Endothelial cell of umbilical vein (primary cell): ENCODE data around the gene SYNGAP1. TPM values are rescaled to one million over a fixed set of nuclear protein-coding genes. Genes with fewer than 3 reads are reported as not detected.

Source experiments
- BruUV-seq: library from RNA; stranded (reverse); fragments of 400-500 nt; replicated peaks from 2 replicates; lab custom pipeline; 2021; lab: Mats Ljungman, UMichigan
- CTCF ChIA-PET: fragments of 300-600, 350-600 bp; sonication (Branson Sonifier 250); formaldehyde crosslinking; loops from one replicate; lab custom pipeline; 2021; ENCODE audit warnings: antibody characterized with exemption, inconsistent platforms; lab: Charles Lee
- POLR2A ChIA-PET: fragments of 300-600, 350-600 bp; sonication (Branson Sonifier 250); formaldehyde crosslinking; loops from one replicate; lab custom pipeline; 2021; ENCODE audit warnings: antibody characterized with exemption, inconsistent platforms; lab: Charles Lee
- DNase-seq: peaks from one replicate; pipeline ENCODE4 v3.0.0-alpha.2; 2011; ENCODE audit warnings: low read depth, low spot score
- FAIRE-seq: peaks from 2 replicates; lab custom pipeline; 2011; peaks lifted over from hg19 to GRCh38; lab: Jason Lieb, UNC
- H2AFZ ChIP-seq: 2 replicates; pipeline ENCODE4 v1.6.0; 2012; ENCODE audit warnings: low read depth, low read length, control low read depth, inconsistent platforms
- H3K27ac ChIP-seq: 2 replicates; pipeline ENCODE4 v1.5.1; 2011; ENCODE audit warnings: low read depth, mild to moderate bottlenecking, control low read depth, low read length, moderate library complexity; ENCODE audit not compliant: insufficient read depth
- H3K27me3 ChIP-seq, 2 experiments: 2 replicates each; pipeline versions ENCODE4 v1.6.0 to v1.6.1; 2011; ENCODE audit warnings: low read length in 2 of 2, mixed read lengths in 1 of 2; ENCODE audit not compliant: control insufficient read depth in 2 of 2, insufficient read depth in 2 of 2
- H3K36me3 ChIP-seq, 2 experiments: 2 replicates in 1 of 2; 3 replicates in 1 of 2; pipeline ENCODE4 v1.5.1; 2011; ENCODE audit warnings: low read length in 2 of 2, mild to moderate bottlenecking in 1 of 2, moderate library complexity in 1 of 2; ENCODE audit not compliant: control insufficient read depth in 2 of 2, insufficient read depth in 2 of 2; ENCODE audit errors: extremely low read depth in 1 of 2
- H3K4me1 ChIP-seq: 3 replicates; pipeline ENCODE4 v1.5.1; 2011; ENCODE audit warnings: mild to moderate bottlenecking, low read length; ENCODE audit not compliant: control insufficient read depth, insufficient read depth; ENCODE audit errors: extremely low read depth
- H3K4me2 ChIP-seq: 2 replicates; pipeline ENCODE4 v1.6.1; 2011; ENCODE audit warnings: low read length, control low read depth, mixed read lengths; ENCODE audit not compliant: insufficient read depth
- H3K4me3 ChIP-seq, 3 experiments: fragments of 200-600 bp in 1 of 3; sonication (generic), shearing (Covaris generic) in 1 of 3; replicated peaks in 1 of 3; 2 replicates each; pipeline ENCODE4 v1.5.1; 2011 to 2016; ENCODE audit warnings: control low read depth in 3 of 3, low read length in 3 of 3, mild to moderate bottlenecking in 2 of 3, inconsistent platforms in 1 of 3, low read depth in 1 of 3, moderate library complexity in 1 of 3; ENCODE audit not compliant: insufficient read depth in 1 of 3
- H3K79me2 ChIP-seq: 2 replicates; pipeline ENCODE4 v1.6.0; 2012; ENCODE audit warnings: low read length, inconsistent platforms; ENCODE audit not compliant: control insufficient read depth, insufficient read depth
- H3K9ac ChIP-seq: replicated peaks from 2 replicates; pipeline ENCODE3; 2011; ENCODE audit warnings: low read length, control low read depth; ENCODE audit not compliant: insufficient read depth; ENCODE audit errors: extremely low read depth
- H3K9me1 ChIP-seq: replicated peaks from 3 replicates; pipeline ENCODE4 v1.6.0; 2011; ENCODE audit warnings: mild to moderate bottlenecking, low read length; ENCODE audit not compliant: control insufficient read depth, insufficient read depth; ENCODE audit errors: extremely low read depth
- H3K9me3 ChIP-seq: replicated peaks from 2 replicates; pipeline ENCODE4 v1.5.1; 2012; ENCODE audit warnings: low read length, inconsistent platforms; ENCODE audit not compliant: control insufficient read depth, insufficient read depth
- H4K20me1 ChIP-seq: replicated peaks from 2 replicates; pipeline ENCODE3; 2011; ENCODE audit warnings: mild to moderate bottlenecking, low read length; ENCODE audit not compliant: control insufficient read depth, insufficient read depth; ENCODE audit errors: extremely low read depth
- CTCF ChIP-seq, 2 donors: IDR thresholded peaks; 1 replicate in 1 of 2; 2 replicates in 1 of 2; pipeline ENCODE4 v1.5.1; 2011; ENCODE audit warnings: low read length in 2 of 2, mild to moderate bottlenecking in 2 of 2, moderate library complexity in 2 of 2, control low read depth in 1 of 2, inconsistent platforms in 1 of 2, low read depth in 1 of 2; ENCODE audit not compliant: insufficient read depth in 1 of 2; ENCODE audit errors: extremely low read depth in 1 of 2
- EZH2 ChIP-seq: IDR thresholded peaks from 2 replicates; pipeline ENCODE4 v1.6.1; 2012; ENCODE audit warnings: borderline replicate concordance, low read depth, mild to moderate bottlenecking, moderate library complexity, low read length, inconsistent platforms; ENCODE audit not compliant: severe bottlenecking
- FOS ChIP-seq: IDR thresholded peaks from 2 replicates; pipeline ENCODE4 v1.6.1; 2011; ENCODE audit warnings: mild to moderate bottlenecking, low read length, moderate library complexity, borderline replicate concordance; ENCODE audit not compliant: insufficient read depth
- GATA2 ChIP-seq: IDR thresholded peaks from 2 replicates; pipeline ENCODE4 v1.7.0; 2011; ENCODE audit warnings: low read depth, mild to moderate bottlenecking, moderate library complexity, mixed read lengths, low read length; ENCODE audit not compliant: insufficient read length, insufficient read depth
- JUN ChIP-seq: IDR thresholded peaks from 2 replicates; pipeline ENCODE4 v1.6.1; 2011; ENCODE audit warnings: borderline replicate concordance, low read depth; ENCODE audit not compliant: insufficient read length, insufficient read depth
- MAX ChIP-seq: IDR thresholded peaks from 2 replicates; pipeline ENCODE4 v1.6.1; 2011; ENCODE audit not compliant: insufficient read depth, insufficient read length
- MYC ChIP-seq: IDR thresholded peaks from one replicate; pipeline ENCODE4 v1.6.1; 2011; ENCODE audit warnings: mild to moderate bottlenecking, low read depth, low read length
- POLR2A ChIP-seq: IDR thresholded peaks from 2 replicates; pipeline ENCODE4 v1.6.1; 2012; ENCODE audit warnings: low read depth, mild to moderate bottlenecking, control low read depth, low read length
- POLR2AphosphoS5 ChIP-seq: IDR thresholded peaks from 2 replicates; pipeline ENCODE4 v1.6.1; 2012; ENCODE audit warnings: low read depth, mild to moderate bottlenecking, control low read depth, low read length, moderate library complexity; ENCODE audit not compliant: insufficient read depth
- dilution Hi-C: fragments of 300-500 bp; cut with MboI; formaldehyde crosslinking; loops from one replicate; pipeline ENCODE4 v1.15.0; 2019; ENCODE audit warnings: low sequenced_read_pairs; ENCODE audit not compliant: extremely low pct_ligation_motif_present
- intact Hi-C: fragments of 100-400 bp; cut with micrococcal nuclease; formaldehyde crosslinking; loops from one replicate; pipeline ENCODE4 v1.10.0; 2022
- polyA plus RNA-seq, 4 experiments: library from polyadenylated mRNA; depleted of rRNA in 3 of 4; stranded (reverse) in 3 of 4; unstranded in 1 of 4; fragments of >200 nt; gene quantifications; 2 replicates each; pipeline versions ENCODE4 v1.2.1 to v1.2.3, GENCODE V29; 2011 to 2012; ENCODE audit warnings: missing spikeins in 1 of 4
- total RNA-seq: library from RNA; stranded (reverse); gene quantifications from 2 replicates; pipeline ENCODE4 v1.2.3, GENCODE V29; 2021

Gene SYNGAP1
- total and polyA plus RNA-seq, 2 donors (not counting 3 experiments of a cell fraction or from before 2014, with no cell fraction given), result 7.3 to 15.1 TPM

- Histone ChIP-seq H4K20me1 (no peaks in the 10 kb centered on the region), H3K9me3 (no peaks in the 10 kb centered on the region), H3K79me2 (no peaks in the 10 kb centered on the region), H3K9me1 (no peaks in the 10 kb centered on the region), H3K36me3 (peaks cover 0 to 16% of the 10 kb centered on the region in 2 experiments), H3K27ac (no peak overlapping the region), H2AFZ (no peak overlapping the region), H3K4me2 (no peak overlapping the region), H3K4me1 (no peaks in the 10 kb centered on the region), H3K9ac (no peak overlapping the region), H3K4me3 (no peak overlapping the region), H3K27me3 (no peaks in the 10 kb centered on the region)
- no peak for FAIRE-seq
- BruUV-seq, result no TSS peak
- intact Hi-C loops (no loop called here), dilution Hi-C loops (no loop called here)
- CTCF ChIA-PET, result interaction anchor here (1.5 kb wide), 1 partner anchor 42 kb away, joined by 3 read pairs; no protein-coding TSS in a partner anchor
- no peak for TF ChIP-seq POLR2AphosphoS5
- TF ChIP-seq JUN, result no peak
- TF ChIP-seq GATA2, result no peak
- no peak for TF ChIP-seq MYC
- TF ChIP-seq FOS, result no peak
- no peak for TF ChIP-seq MAX
- POLR2A ChIA-PET, result interaction anchor here (0.6 kb wide), 1 partner anchor 1349 kb away, joined by 3 read pairs; no protein-coding TSS in a partner anchor
- no peak for DNase-seq
These were observed 25.3 kb downstream of the SYNGAP1 start for GRCh38 chr6:33445119-33445603.

- Histone ChIP-seq H3K9me3 (no peaks in the 10 kb centered on the region), H3K4me3 (no peak overlapping the region), H3K9ac (no peak overlapping the region), H3K9me1 (no peaks in the 10 kb centered on the region), H3K36me3 (peaks cover 0 to 14% of the 10 kb centered on the region in 2 experiments), H3K27me3 (no peaks in the 10 kb centered on the region), H4K20me1 (no peaks in the 10 kb centered on the region), H3K4me2 (no peak overlapping the region), H2AFZ (no peak overlapping the region), H3K4me1 (no peaks in the 10 kb centered on the region), H3K27ac (no peak overlapping the region), H3K79me2 (no peaks in the 10 kb centered on the region)
- POLR2A ChIA-PET, result no interaction called here
- DNase-seq, result no peak
- dilution Hi-C loops, result no loop called here
- CTCF ChIA-PET, result interaction anchor here (1.5 kb wide), 1 partner anchor 40 kb away, joined by 3 read pairs; no protein-coding TSS in a partner anchor
- TF ChIP-seq POLR2A, result no peak
- no peak for TF ChIP-seq POLR2AphosphoS5
- TF ChIP-seq MYC, result no peak
- TF ChIP-seq EZH2, result no peak
- no peak for TF ChIP-seq CTCF (IDR thresholded peaks at IDR 0.05; ENCODE audit: extremely low read depth in 1 of 2, insufficient read depth in 1 of 2, low read depth in 1 of 2, low read length in 2 of 2)
- no peak for TF ChIP-seq FOS
- TF ChIP-seq GATA2, result no peak
- no peak for TF ChIP-seq MAX
- no peak for TF ChIP-seq JUN
- intact Hi-C loops, result no loop called here
- no TSS peak for BruUV-seq
- no peak for FAIRE-seq
These were observed 26.5 kb downstream of the SYNGAP1 start for GRCh38 chr6:33446356-33446755.
